IMR-90 (cell line): Measurements from ENCODE around the gene C19orf33. TPM values are rescaled to one million over a fixed set of nuclear protein-coding genes. Genes with fewer than 3 reads are reported as not detected.

Experiments used
- ATAC-seq: fragments of 200-7000 bp; cut with Tn5 transposase; 2 replicates; pipeline ENCODE4 v1.9.1; 2020; ENCODE audit warnings: low read depth, mild to moderate bottlenecking, moderate library complexity
- BruUV-seq: library from RNA; stranded (reverse); fragments of 400-500 nt; replicated peaks from 2 replicates; lab custom pipeline; 2021; lab: Mats Ljungman, UMichigan
- CTCF ChIA-PET: fragments of 300-600 bp; formaldehyde crosslinking; extraction: SDS; loops from one replicate; lab custom pipeline; 2021; ENCODE audit warnings: antibody characterized with exemption; lab: Yijun Ruan, JAX
- POLR2A ChIA-PET: fragments of 300-600 bp; sonication (Branson Sonifier 250); formaldehyde crosslinking; loops from one replicate; lab custom pipeline; 2022; ENCODE audit warnings: antibody characterized with exemption; ENCODE audit not compliant: unreplicated experiment; lab: Charles Lee
- DNase-seq: peaks from one replicate; pipeline ENCODE4 v3.0.0; 2013
- H2AFZ ChIP-seq: replicated peaks from 2 replicates; pipeline ENCODE3; 2013; ENCODE audit warnings: low read length, mild to moderate bottlenecking; ENCODE audit not compliant: poor library complexity
- H2AK5ac ChIP-seq: 2 replicates; pipeline ENCODE4 v1.6.1; 2013; ENCODE audit warnings: low read depth, low read length, inconsistent platforms
- H2AK9ac ChIP-seq: replicated peaks from 2 replicates; pipeline ENCODE3; 2013; ENCODE audit warnings: mild to moderate bottlenecking, low read depth, low read length, moderate library complexity; ENCODE audit not compliant: poor library complexity
- H2BK120ac ChIP-seq: 2 replicates; pipeline ENCODE4 v1.6.1; 2013; ENCODE audit warnings: low read depth, low read length, inconsistent platforms
- H2BK15ac ChIP-seq: 3 replicates; pipeline ENCODE4 v1.6.1; 2013; ENCODE audit warnings: low read depth, low read length, inconsistent platforms
- H2BK20ac ChIP-seq: 2 replicates; pipeline ENCODE4 v1.6.1; 2013; ENCODE audit warnings: low read depth, mild to moderate bottlenecking, inconsistent platforms, low read length, moderate library complexity
- H2BK5ac ChIP-seq: 2 replicates; pipeline ENCODE4 v1.6.1; 2013; ENCODE audit warnings: mild to moderate bottlenecking, low read depth, low read length, inconsistent platforms; ENCODE audit not compliant: poor library complexity, severe bottlenecking
- H3K14ac ChIP-seq: replicated peaks from 2 replicates; pipeline ENCODE4 v1.6.1; 2013; ENCODE audit warnings: low read depth, low read length, inconsistent platforms
- H3K18ac ChIP-seq: 2 replicates; pipeline ENCODE4 v1.6.1; 2013; ENCODE audit warnings: low read depth, low read length, control low read depth
- H3K23ac ChIP-seq: 2 replicates; pipeline ENCODE4 v1.6.1; 2013; ENCODE audit warnings: low read depth, low read length, inconsistent platforms
- H3K27ac ChIP-seq: 2 replicates; pipeline ENCODE4 v1.5.1; 2013; ENCODE audit warnings: mild to moderate bottlenecking, control low read depth, low read length; ENCODE audit not compliant: insufficient read depth
- H3K27me3 ChIP-seq: 2 replicates; pipeline ENCODE4 v1.6.1; 2013; ENCODE audit warnings: low read length; ENCODE audit not compliant: control insufficient read depth, insufficient read depth
- H3K36me3 ChIP-seq: 2 replicates; pipeline ENCODE4 v1.6.1; 2013; ENCODE audit warnings: low read length, mixed read lengths; ENCODE audit not compliant: control insufficient read depth, insufficient read depth
- H3K4ac ChIP-seq: 2 replicates; pipeline ENCODE4 v1.6.1; 2013; ENCODE audit warnings: low read depth, low read length, inconsistent platforms
- H3K4me1 ChIP-seq: 2 replicates; pipeline ENCODE4 v1.6.1; 2013; ENCODE audit warnings: low read length, mixed read lengths; ENCODE audit not compliant: control insufficient read depth, insufficient read depth
- H3K4me2 ChIP-seq: 2 replicates; pipeline ENCODE4 v1.6.1; 2013; ENCODE audit warnings: low read depth, mild to moderate bottlenecking, control low read depth, low read length, moderate library complexity
- H3K4me3 ChIP-seq: 2 replicates; pipeline ENCODE4 v1.5.1; 2013; ENCODE audit warnings: low read depth, mild to moderate bottlenecking, control low read depth, low read length, moderate library complexity; ENCODE audit not compliant: insufficient read depth
- H3K56ac ChIP-seq: 2 replicates; pipeline ENCODE4 v1.6.1; 2013; ENCODE audit warnings: low read length, inconsistent platforms; ENCODE audit not compliant: insufficient read depth; ENCODE audit errors: extremely low read depth
- H3K79me1 ChIP-seq, 2 experiments: 2 replicates each; pipeline ENCODE4 v1.6.1; 2013; ENCODE audit warnings: low read length in 2 of 2, inconsistent platforms in 1 of 2, low read depth in 1 of 2
- H3K9ac ChIP-seq: 2 replicates; pipeline ENCODE4 v1.6.1; 2013; ENCODE audit warnings: low read depth, low read length, control low read depth
- H3K9me1 ChIP-seq: 2 replicates; pipeline ENCODE4 v1.6.1; 2013; ENCODE audit warnings: low read length, inconsistent platforms; ENCODE audit not compliant: insufficient read depth
- H3K9me3 ChIP-seq: 2 replicates; pipeline ENCODE4 v1.6.1; 2013; ENCODE audit warnings: low read length; ENCODE audit not compliant: control insufficient read depth, insufficient read depth
- H4K20me1 ChIP-seq: 2 replicates; pipeline ENCODE4 v1.6.1; 2013; ENCODE audit warnings: low read length, inconsistent platforms; ENCODE audit not compliant: insufficient read depth
- H4K5ac ChIP-seq: 2 replicates; pipeline ENCODE4 v1.6.1; 2013; ENCODE audit warnings: mild to moderate bottlenecking, low read depth, low read length, control low read depth
- H4K8ac ChIP-seq, 2 experiments: 2 replicates each; pipeline ENCODE4 v1.6.1; 2013; ENCODE audit warnings: low read depth in 2 of 2, low read length in 2 of 2, control low read depth in 1 of 2, inconsistent platforms in 1 of 2
- H4K91ac ChIP-seq: 2 replicates; pipeline ENCODE4 v1.6.1; 2013; ENCODE audit warnings: low read depth, low read length, inconsistent platforms; ENCODE audit not compliant: insufficient read depth
- BHLHE40 ChIP-seq: fragments of 150-350 bp; IDR thresholded peaks from 2 replicates; pipeline ENCODE4 v1.6.1; 2016; ENCODE audit warnings: mild to moderate bottlenecking, low read depth, low read length
- ELK1 ChIP-seq: fragments of 150-350 bp; IDR thresholded peaks from 2 replicates; pipeline ENCODE4 v1.6.1; 2016; ENCODE audit warnings: low read depth, mild to moderate bottlenecking, low read length, moderate library complexity, borderline replicate concordance
- WGBS, 2 experiments: methylation state at CpG; one replicate each; pipeline versions ENCODE4 v1.1.5 to v1.1.7; 2013; ENCODE audit warnings: missing lambda C conversion rate in 2 of 2; ENCODE audit not compliant: insufficient read length in 1 of 2; ENCODE audit errors: extremely low coverage in 2 of 2; 5-methylcytosine and 5-hydroxymethylcytosine counted together
- dilution Hi-C: fragments of 300-500 bp; cut with HindIII; formaldehyde crosslinking; loops from one replicate; pipeline ENCODE4 v1.14.3; 2018; ENCODE audit warnings: low sequenced_read_pairs; ENCODE audit not compliant: unreplicated experiment
- in situ Hi-C: fragments of 300-500 bp; cut with MboI; formaldehyde crosslinking; loops from 3 replicates; pipeline ENCODE4 v1.14.3; 2019; ENCODE audit warnings: low sequenced_read_pairs, inconsistent platforms, mixed read lengths
- intact Hi-C: fragments of 100-400 bp; cut with micrococcal nuclease; formaldehyde crosslinking; loops from 2 replicates; pipeline ENCODE4 v1.10.0; 2022
- polyA plus RNA-seq, 3 experiments: library from polyadenylated mRNA; depleted of rRNA; stranded (reverse); fragments of >200 nt; gene quantifications; 2 replicates each; pipeline ENCODE4 v1.2.3, GENCODE V29; 2012; ENCODE audit warnings: low replicate concordance in 1 of 3
- total RNA-seq: library from RNA; depleted of rRNA; stranded (reverse); fragments of >200 nt; gene quantifications from 2 replicates; pipeline ENCODE4 v1.2.3, GENCODE V29; 2012

C19orf33 gene
- total and polyA plus RNA-seq, 2 of the 4 experiments (the other 2 are of a cell fraction), result 0.80 TPM; not detected in 1

- peak overlapping the region; percentile 49 for H3K9ac ChIP-seq
- H3K18ac ChIP-seq, result 0 out of 2 replicates have a peak overlapping the region, but pooled peaks have one; percentile 18
- 42% methylated on average over 4 of the region's 8 CpGs; no CpG with 5 or more reads in 1 of the 2 experiments for WGBS, 2 experiments
- ChIA-PET POLR2A (no interaction called here), CTCF (no interaction called here)
- peak overlapping the region; percentile 66; the same call in 1 of the 2 replicates for H3K14ac ChIP-seq
- dilution Hi-C loops, result no loop called here
- no peak overlapping the region for H3K56ac ChIP-seq
- no peaks in the 10 kb centered on the region; the same call in 1 of the 2 replicates for H3K27me3 ChIP-seq
- peaks cover 6 to 30% of the 10 kb centered on the region in 2 experiments for H3K79me1 ChIP-seq
- no peaks in the 10 kb centered on the region for H3K36me3 ChIP-seq
- H3K23ac ChIP-seq, result no peak overlapping the region
- in situ Hi-C loops, result no loop called here
- H2BK5ac ChIP-seq, result peak overlapping the region; percentile 36
- no peak for DNase-seq
- 0 out of 2 replicates have a peak overlapping the region, but pooled peaks have one; percentile 1 for H2BK20ac ChIP-seq
- peaks cover 5% of the 10 kb centered on the region for H3K4me1 ChIP-seq
- 0 out of 2 replicates have a peak overlapping the region, but pooled peaks have one; percentile 7 for H2BK120ac ChIP-seq
- peak overlapping the region; percentile 32; the same call in 1 of the 2 replicates for H3K4me3 ChIP-seq
- peak overlapping the region; percentile 6; the same call in 1 of the 2 replicates for H2AK5ac ChIP-seq
- H2BK15ac ChIP-seq, result 0 out of 3 replicates have a peak overlapping the region, but pooled peaks have one; percentile 1
- H3K4ac ChIP-seq, result peak overlapping the region; percentile 73
- H3K27ac ChIP-seq, result peak overlapping the region; percentile 57
- peak overlapping the region; percentile 43 for H4K5ac ChIP-seq
- H4K20me1 ChIP-seq, result no peaks in the 10 kb centered on the region
- peak overlapping the region; percentile 60 for H2AK9ac ChIP-seq
- H4K8ac ChIP-seq, result peak overlapping the region; percentile 79 to 96; a peak in 3 of 4 replicates
- TF ChIP-seq BHLHE40 (no peak), ELK1 (no peak)
- no peak for ATAC-seq
- no peaks in the 10 kb centered on the region for H3K9me3 ChIP-seq
- H3K9me1 ChIP-seq, result 0 out of 2 replicates have a peak, but pooled peaks cover 5% of the 10 kb centered on the region
- intact Hi-C loops, result no loop called here
- peak overlapping the region; percentile 87 for H2AFZ ChIP-seq
- H4K91ac ChIP-seq, result peak overlapping the region; percentile 58
- no TSS peak for BruUV-seq
- peak overlapping the region; percentile 45 for H3K4me2 ChIP-seq
Observed at GRCh38 chr19:38316477-38317067, 12.5 kb downstream of the C19orf33 start.
